H1 (cell line): ENCODE results near the gene AGAP1. TPM values are rescaled to one million over a fixed set of nuclear protein-coding genes. Genes with fewer than 3 reads are reported as not detected.

Experiments used
- KDM4A ChIP-seq: IDR thresholded peaks from one replicate; pipeline ENCODE4 v1.7.1; 2012; ENCODE audit warnings: low read depth, mild to moderate bottlenecking, moderate library complexity, low read length, inconsistent platforms; ENCODE audit not compliant: severe bottlenecking
- SAP30 ChIP-seq: fragments of 300-600 bp; sonication (generic); IDR thresholded peaks from 2 replicates; pipeline ENCODE4 v1.7.1; 2012; ENCODE audit warnings: low read length, moderate library complexity, mild to moderate bottlenecking, inconsistent platforms; ENCODE audit not compliant: insufficient read depth, insufficient replicate concordance
- TAF7 ChIP-seq: optimal IDR thresholded peaks from 2 replicates; pipeline ENCODE3; 2011; ENCODE audit warnings: low read depth, mild to moderate bottlenecking, inconsistent platforms, low read length, moderate library complexity, borderline replicate concordance
- polyA plus RNA-seq, 7 experiments: library from polyadenylated mRNA; depleted of rRNA in 3 of 7; stranded (reverse) in 5 of 7; unstranded in 2 of 7; fragments of >200 nt in 5 of 7; fragments of 200-250 nt in 2 of 7; gene quantifications; 1 replicate in 5 of 7; 2 replicates in 1 of 7; 4 replicates in 1 of 7; pipeline versions ENCODE4 v1.2.1 to v1.2.3, GENCODE V29; 2011 to 2013; ENCODE audit warnings: missing spikeins in 2 of 7, mixed read lengths in 2 of 7
- total RNA-seq: library from RNA; stranded (reverse); fragmentation: NEBNext Ultra II Directional; extraction: Animal tissue kit (Norgen Biotek cat#: 25700); gene quantifications from 2 replicates; pipeline ENCODE4 v1.2.1, GENCODE V29; 2021

Gene AGAP1
- total and polyA plus RNA-seq, 2 of the 8 experiments (the other 6 are each of a cell fraction or from before 2014, with no cell fraction given) = 18.1 to 39.4 TPM

- TF ChIP-seq KDM4A = no peak
- TF ChIP-seq TAF7 = no peak
- no peak for TF ChIP-seq SAP30
Measured at GRCh38 chr2:236107536-236107935, 613.7 kb downstream of the AGAP1 start (continued).
